SU-DHL-6 (cell line): ENCODE results near the gene VANGL2.

ENCODE experiments used
- H2AFZ ChIP-seq: fragments of 200-600 bp; sonication (generic); 2 replicates; pipeline ENCODE4 v1.6.1; 2014; ENCODE audit warnings: low read depth, mild to moderate bottlenecking, moderate library complexity, mixed read lengths, antibody characterized with exemption, low read length; ENCODE audit not compliant: severe bottlenecking
- H3F3A ChIP-seq: fragments of 200-600 bp; shearing (Covaris generic); 2 replicates; pipeline ENCODE4 v1.6.0; 2016; ENCODE audit warnings: antibody characterized with exemption, mild to moderate bottlenecking; ENCODE audit not compliant: insufficient read depth
- H3K27ac ChIP-seq: fragments of 200-600 bp; sonication (generic); 2 replicates; pipeline ENCODE4 v1.5.1; 2016; ENCODE audit warnings: low read depth, mild to moderate bottlenecking, low read length, moderate library complexity, mixed read lengths
- H3K27me3 ChIP-seq: fragments of 200-600 bp; sonication (generic), shearing (Covaris generic); 2 replicates; pipeline ENCODE4 v1.6.0; 2014; ENCODE audit warnings: mild to moderate bottlenecking, low read length
- H3K36me3 ChIP-seq: fragments of 200-600 bp; sonication (generic); 2 replicates; pipeline ENCODE4 v1.6.1; 2014; ENCODE audit warnings: mild to moderate bottlenecking, low read length, mixed read lengths
- H3K4me2 ChIP-seq: fragments of 300-600, 200-600 bp; shearing (Covaris generic), sonication (generic); 2 replicates; pipeline ENCODE4 v1.6.0; 2014; ENCODE audit warnings: low read length, low read depth, mild to moderate bottlenecking; ENCODE audit not compliant: poor library complexity, severe bottlenecking
- H3K4me3 ChIP-seq: fragments of 200-600 bp; sonication (generic); 2 replicates; pipeline ENCODE4 v1.5.1; 2014; ENCODE audit warnings: antibody characterized with exemption, low read length, mild to moderate bottlenecking, mixed read lengths; ENCODE audit not compliant: insufficient read depth, poor library complexity, severe bottlenecking
- H3K79me2 ChIP-seq: fragments of 200-600 bp; sonication (generic); 2 replicates; pipeline ENCODE4 v1.6.1; 2014; ENCODE audit warnings: mild to moderate bottlenecking, low read length, moderate library complexity; ENCODE audit not compliant: insufficient read depth
- H3K9ac ChIP-seq: fragments of 200-600 bp; sonication (generic); 2 replicates; pipeline ENCODE4 v1.7.0; 2014; ENCODE audit warnings: mild to moderate bottlenecking, low read length
- H3K9me2 ChIP-seq: fragments of 200-600 bp; sonication (generic); replicated peaks from 2 replicates; pipeline ENCODE4 v1.6.1; 2014; ENCODE audit warnings: low read length; ENCODE audit not compliant: insufficient read depth
- H3K9me3 ChIP-seq: fragments of 200-600 bp; sonication (generic); 2 replicates; pipeline ENCODE4 v1.6.1; 2014; ENCODE audit warnings: low read length, mixed read lengths; ENCODE audit not compliant: insufficient read depth
- H4K20me1 ChIP-seq: fragments of 200-600 bp; sonication (generic); 2 replicates; pipeline ENCODE4 v1.6.1; 2014; ENCODE audit warnings: low read depth, mild to moderate bottlenecking, antibody characterized with exemption, low read length, moderate library complexity, mixed read lengths
- EZH2phosphoT487 ChIP-seq: fragments of 200-600 bp; sonication (generic), shearing (Covaris generic); conservative IDR thresholded peaks from 2 replicates; pipeline ENCODE4 v1.6.1; 2018; ENCODE audit warnings: mild to moderate bottlenecking, antibody characterized with exemption, low read length, moderate library complexity, mixed read lengths
- TF ChIP-seq, protein P1 (sequence below): fragments of 200-600 bp; sonication (generic); IDR thresholded peaks from one replicate; pipeline ENCODE4 v1.5.1; 2017; ENCODE audit warnings: antibody characterized with exemption, mild to moderate bottlenecking, low read length, moderate library complexity; ENCODE audit not compliant: insufficient read depth, poor library complexity, severe bottlenecking

VANGL2 gene

DNA sequence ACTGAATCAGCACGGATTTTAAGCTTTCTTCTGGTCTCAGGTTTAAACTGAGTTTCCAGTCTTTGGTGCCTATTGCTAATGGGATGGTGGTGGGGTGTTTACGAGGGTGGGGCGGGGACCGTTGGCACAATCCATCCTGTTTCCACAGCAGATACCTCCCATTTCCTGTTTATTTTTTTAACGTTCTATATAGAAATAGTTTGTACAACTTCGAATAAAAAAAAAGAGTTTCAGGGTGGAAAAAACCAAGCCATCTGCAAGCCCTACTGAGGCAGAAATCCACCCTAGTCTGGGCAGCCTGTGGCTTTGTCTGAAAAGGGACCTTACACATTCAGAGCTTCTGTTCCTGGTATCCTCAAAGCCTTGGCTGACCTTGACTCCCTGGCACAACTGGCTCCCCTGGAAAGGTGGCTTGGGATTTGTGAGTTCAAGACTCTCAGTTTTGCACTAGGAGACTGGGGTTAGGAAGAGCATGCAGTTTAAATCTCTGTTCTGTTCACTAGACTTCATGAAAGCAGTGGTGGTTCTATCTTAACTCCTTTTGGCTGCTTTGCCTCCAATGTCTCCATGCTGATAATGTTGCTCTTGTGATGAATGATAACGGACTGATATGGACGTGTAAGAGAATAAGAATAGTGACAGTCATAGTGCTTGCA lies 46.7 kb downstream of the VANGL2 start:
- no peak overlapping the region for H3K4me2 ChIP-seq
- TF ChIP-seq, protein P1, sequence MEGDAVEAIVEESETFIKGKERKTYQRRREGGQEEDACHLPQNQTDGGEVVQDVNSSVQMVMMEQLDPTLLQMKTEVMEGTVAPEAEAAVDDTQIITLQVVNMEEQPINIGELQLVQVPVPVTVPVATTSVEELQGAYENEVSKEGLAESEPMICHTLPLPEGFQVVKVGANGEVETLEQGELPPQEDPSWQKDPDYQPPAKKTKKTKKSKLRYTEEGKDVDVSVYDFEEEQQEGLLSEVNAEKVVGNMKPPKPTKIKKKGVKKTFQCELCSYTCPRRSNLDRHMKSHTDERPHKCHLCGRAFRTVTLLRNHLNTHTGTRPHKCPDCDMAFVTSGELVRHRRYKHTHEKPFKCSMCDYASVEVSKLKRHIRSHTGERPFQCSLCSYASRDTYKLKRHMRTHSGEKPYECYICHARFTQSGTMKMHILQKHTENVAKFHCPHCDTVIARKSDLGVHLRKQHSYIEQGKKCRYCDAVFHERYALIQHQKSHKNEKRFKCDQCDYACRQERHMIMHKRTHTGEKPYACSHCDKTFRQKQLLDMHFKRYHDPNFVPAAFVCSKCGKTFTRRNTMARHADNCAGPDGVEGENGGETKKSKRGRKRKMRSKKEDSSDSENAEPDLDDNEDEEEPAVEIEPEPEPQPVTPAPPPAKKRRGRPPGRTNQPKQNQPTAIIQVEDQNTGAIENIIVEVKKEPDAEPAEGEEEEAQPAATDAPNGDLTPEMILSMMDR = no peak
- no peaks in the 10 kb centered on the region for H3K9me3 ChIP-seq
- H3K4me3 ChIP-seq = no peak overlapping the region
- no peak overlapping the region for H2AFZ ChIP-seq
- peaks cover under 1% of the 10 kb centered on the region; the same call in 1 of the 2 replicates for H3F3A ChIP-seq
- H3K9me2 ChIP-seq = no peaks in the 10 kb centered on the region
- H3K79me2 ChIP-seq = no peaks in the 10 kb centered on the region
- no peaks in the 10 kb centered on the region for H3K36me3 ChIP-seq
- no peak overlapping the region for H3K27ac ChIP-seq
- no peak overlapping the region for H3K9ac ChIP-seq
- no peaks in the 10 kb centered on the region for H4K20me1 ChIP-seq
- no peaks in the 10 kb centered on the region for H3K27me3 ChIP-seq

DNA sequence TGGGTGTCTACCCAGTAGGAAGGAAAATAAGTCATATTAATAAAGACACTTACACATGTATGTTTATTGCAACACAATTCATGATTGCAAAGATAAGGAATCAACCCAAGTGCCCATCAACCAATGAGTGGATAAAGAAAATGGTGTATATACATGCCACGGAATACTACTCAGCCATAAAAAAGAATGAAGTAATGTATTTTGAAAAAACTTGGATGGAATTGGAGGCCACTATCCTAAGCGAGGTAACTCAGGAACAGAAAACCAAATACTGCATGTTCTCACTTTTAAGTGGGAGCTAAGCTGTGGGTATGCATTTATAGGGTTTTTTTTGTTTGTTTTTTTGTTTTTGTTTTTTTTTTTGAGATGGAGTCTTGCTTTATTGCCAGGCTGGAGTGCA lies 49.1 kb downstream of the VANGL2 start:
- Histone ChIP-seq H3K9me2 (no peaks in the 10 kb centered on the region), H3K4me2 (no peak overlapping the region), H3K9ac (no peak overlapping the region), H3K27ac (no peak overlapping the region), H3K9me3 (no peaks in the 10 kb centered on the region), H3K27me3 (no peaks in the 10 kb centered on the region), H3K79me2 (no peaks in the 10 kb centered on the region), H2AFZ (no peak overlapping the region), H3F3A (no peaks in the 10 kb centered on the region; the same call in 1 of the 2 replicates), H3K36me3 (no peaks in the 10 kb centered on the region), H4K20me1 (no peaks in the 10 kb centered on the region), H3K4me3 (no peak overlapping the region)
- no peak for TF ChIP-seq EZH2phosphoT487
- TF ChIP-seq, protein P1 = no peak

DNA sequence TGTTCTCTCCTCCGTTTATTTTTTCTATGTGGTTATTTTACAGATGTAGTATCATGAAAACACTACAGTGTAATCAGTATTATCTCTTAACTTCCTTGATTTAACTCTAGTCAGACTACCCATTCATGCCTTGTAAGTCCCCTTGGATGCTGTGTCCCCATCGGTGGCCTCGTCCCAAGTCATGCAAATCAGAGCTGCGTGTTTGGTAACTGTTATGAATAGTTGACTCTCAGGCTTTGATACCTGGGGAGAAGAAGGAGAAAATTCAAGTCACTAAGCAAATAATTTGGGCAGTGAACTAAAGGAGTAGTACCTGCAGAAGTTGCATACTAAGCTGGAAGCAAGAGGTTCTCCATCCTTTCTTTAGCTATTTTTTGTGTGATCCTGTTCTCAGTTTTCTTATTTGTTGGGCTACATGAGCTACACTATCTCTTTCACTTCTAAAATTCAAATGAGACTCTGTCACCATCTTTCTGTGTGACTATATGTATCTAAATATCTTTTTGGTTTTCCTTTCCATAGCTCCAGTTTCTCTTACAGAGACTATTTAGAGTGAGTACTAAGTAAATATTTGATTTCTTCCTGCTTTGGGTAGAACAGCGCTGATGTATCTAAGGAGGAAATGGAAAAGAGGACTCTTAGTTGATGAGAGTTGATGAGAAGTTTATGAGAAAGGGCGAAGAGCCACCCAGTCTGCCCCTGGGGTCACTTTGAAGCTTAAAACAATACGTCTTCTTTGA lies 50.9 kb downstream of the VANGL2 start:
- H4K20me1 ChIP-seq = no peaks in the 10 kb centered on the region
- H3K27me3 ChIP-seq = no peaks in the 10 kb centered on the region
- H3K79me2 ChIP-seq = no peaks in the 10 kb centered on the region
- H3K4me3 ChIP-seq = no peak overlapping the region
- H3K36me3 ChIP-seq = no peaks in the 10 kb centered on the region
- no peak overlapping the region for H3K4me2 ChIP-seq
- no peak overlapping the region for H3K27ac ChIP-seq
- TF ChIP-seq EZH2phosphoT487 = no peak
- TF ChIP-seq, protein P1 = no peak
- H2AFZ ChIP-seq = no peak overlapping the region
- no peaks in the 10 kb centered on the region for H3K9me2 ChIP-seq
- H3K9ac ChIP-seq = no peak overlapping the region
- H3F3A ChIP-seq = no peaks in the 10 kb centered on the region
- no peaks in the 10 kb centered on the region for H3K9me3 ChIP-seq
